Heart right ventricle (tissue), 16 donors: ENCODE data around the gene C1QTNF1. TPM values are rescaled to one million over a fixed set of nuclear protein-coding genes. Genes with fewer than 3 reads are reported as not detected.

Source experiments
- ATAC-seq, 8 donors: fragments of 200-7000 bp; cut with Tn5 transposase; one replicate each; pipeline ENCODE4 v1.9.1; 2020; ENCODE audit warnings: mild to moderate bottlenecking in 8 of 8, moderate library complexity in 8 of 8, moderate number of reproducible peaks in 1 of 8
- DNase-seq, 2 donors: peaks; one replicate each; pipeline ENCODE4 v3.0.0-alpha.2; 2020
- H3K27ac ChIP-seq, 10 donors: fragments of 200-600 bp; sonication (generic) in 2 of 10; one replicate each; pipeline versions ENCODE4 v1.5.0 to v1.8.0; 2020 to 2022; ENCODE audit warnings: mild to moderate bottlenecking in 3 of 10
- H3K27me3 ChIP-seq, 7 donors: fragments of 200-600 bp; one replicate each; pipeline ENCODE4 v1.8.0; 2021 to 2022; ENCODE audit warnings: mild to moderate bottlenecking in 2 of 7
- H3K36me3 ChIP-seq, 9 donors: fragments of 200-600 bp; sonication (generic) in 1 of 9; one replicate each; pipeline versions ENCODE4 v1.5.0 to v1.8.0; 2020 to 2022; ENCODE audit warnings: mild to moderate bottlenecking in 2 of 9
- H3K4me1 ChIP-seq, 9 donors: fragments of 200-600 bp; sonication (generic) in 1 of 9; one replicate each; pipeline versions ENCODE4 v1.5.0 to v1.8.0; 2020 to 2022; ENCODE audit warnings: mild to moderate bottlenecking in 4 of 9
- H3K4me3 ChIP-seq, 10 donors: fragments of 200-600 bp; sonication (generic) in 2 of 10; one replicate each; pipeline versions ENCODE4 v1.5.0 to v1.8.0; 2020 to 2022; ENCODE audit warnings: mild to moderate bottlenecking in 7 of 10, moderate library complexity in 2 of 10
- H3K9me3 ChIP-seq, 11 donors: fragments of 200-600 bp in 10 of 11; sonication (generic) in 2 of 11; one replicate each; pipeline versions ENCODE4 v1.5.0 to v1.8.0; 2013 to 2022; ENCODE audit warnings: mild to moderate bottlenecking in 2 of 11, control low read depth in 1 of 11, moderate library complexity in 1 of 11
- WGBS, 2 donors: extraction: QIAGEN DNeasy Blood & Tissue Kit; methylation state at CpG; one replicate each; pipeline ENCODE4 v1.1.7; 2013; ENCODE audit warnings: inconsistent platforms in 1 of 2; 5-methylcytosine and 5-hydroxymethylcytosine counted together
- intact Hi-C, 10 donors: fragments of 100-400 bp; cut with DNase I; formaldehyde crosslinking; loops; one replicate each; pipeline versions ENCODE4 v1.11.1 to v1.14.2; 2022
- polyA plus RNA-seq, 2 donors: library from polyadenylated mRNA; stranded (reverse); fragments of 200-250 nt; gene quantifications; one replicate each; pipeline ENCODE4 v1.2.3, GENCODE V29; 2013
- total RNA-seq, 10 donors: library from RNA; stranded (reverse); fragmentation: NEBNext Ultra II Directional in 3 of 10; extraction: Animal tissue kit (Norgen Biotek cat#: 25700) in 3 of 10; gene quantifications; one replicate each; pipeline versions ENCODE4 v1.2.1 to v1.2.4, GENCODE V29; 2021 to 2023
- TF ChIP-seq, protein P1 (sequence below), 9 donors: fragments of 200-600 bp; sonication (generic) in 2 of 9; IDR thresholded peaks; one replicate each; pipeline versions ENCODE4 v1.5.0 to v1.8.0; 2021 to 2022; ENCODE audit warnings: antibody characterized with exemption in 9 of 9, mild to moderate bottlenecking in 5 of 9, moderate library complexity in 1 of 9
- donor health status: Arrhythmogenic right ventricular cardiomyopathy.
- donor health status: ischemic (EF 13 %, LVEDD 7.1; RV severe dilation, severe dysfunction).
- donor health status: healthy with polysubstance abuse.
- donor health status: DM: no; HTN: yes; CAD: no.
- donor health status: DM: no; HTN: no; CAD: no.
- donor health status: ischemic (EF 25% LVEDD 6.9; RV normal size, moderate dysfunction).
- donor health status: ischemic (EF 25% LVEDD 5.7; RV mildly dilated, moderate dysfunction).
- donor health status: healthy.
- donor health status: DM: yes; HTN: yes; CAD: no.
- donor health status: Ischemic cardiomyopathy.
- donor health status: ischemic (EF 35%, LVEDD 5.7; RV mildly dilated, moderate dysfunction).
- donor health status: nonischemic (EF 11% LVEDD 7.7; RV severe dilation, severe dysfunction).
- donor health status: DM: yes; HTN: yes; CAD: no.
- donor health status: PGD.
- donor health status: ischemic (EF 29% LVEDD 5.4; RV normal size, mild dysfunction).
- donor health status: nonischemic (EF 23%, LVEDD 6.1; RV moderate dilation, normal function).

C1QTNF1 gene
- total and polyA plus RNA-seq, 12 donors: 29.3 to 685 (median 67.3) TPM

- 81 to 85% methylated on average over 4 of the region's 4 CpGs for WGBS, 2 donors
- no peak overlapping the region for H3K27ac ChIP-seq
- no peak overlapping the region for H3K4me3 ChIP-seq
- H3K36me3 ChIP-seq: no peaks in the 10 kb centered on the region
- H3K9me3 ChIP-seq: no peaks in the 10 kb centered on the region
- ATAC-seq (no peak), DNase-seq (no peak)
- intact Hi-C loops: no loop called here
- H3K4me1 ChIP-seq: no peaks in the 10 kb centered on the region
- H3K27me3 ChIP-seq: no peaks in the 10 kb centered on the region
- TF ChIP-seq, protein P1, sequence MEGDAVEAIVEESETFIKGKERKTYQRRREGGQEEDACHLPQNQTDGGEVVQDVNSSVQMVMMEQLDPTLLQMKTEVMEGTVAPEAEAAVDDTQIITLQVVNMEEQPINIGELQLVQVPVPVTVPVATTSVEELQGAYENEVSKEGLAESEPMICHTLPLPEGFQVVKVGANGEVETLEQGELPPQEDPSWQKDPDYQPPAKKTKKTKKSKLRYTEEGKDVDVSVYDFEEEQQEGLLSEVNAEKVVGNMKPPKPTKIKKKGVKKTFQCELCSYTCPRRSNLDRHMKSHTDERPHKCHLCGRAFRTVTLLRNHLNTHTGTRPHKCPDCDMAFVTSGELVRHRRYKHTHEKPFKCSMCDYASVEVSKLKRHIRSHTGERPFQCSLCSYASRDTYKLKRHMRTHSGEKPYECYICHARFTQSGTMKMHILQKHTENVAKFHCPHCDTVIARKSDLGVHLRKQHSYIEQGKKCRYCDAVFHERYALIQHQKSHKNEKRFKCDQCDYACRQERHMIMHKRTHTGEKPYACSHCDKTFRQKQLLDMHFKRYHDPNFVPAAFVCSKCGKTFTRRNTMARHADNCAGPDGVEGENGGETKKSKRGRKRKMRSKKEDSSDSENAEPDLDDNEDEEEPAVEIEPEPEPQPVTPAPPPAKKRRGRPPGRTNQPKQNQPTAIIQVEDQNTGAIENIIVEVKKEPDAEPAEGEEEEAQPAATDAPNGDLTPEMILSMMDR (IDR thresholded peaks at IDR 0.05): no peak
Observed at GRCh38 chr17:79064026-79064425, 40.1 kb downstream of the C1QTNF1 start.

DNA sequence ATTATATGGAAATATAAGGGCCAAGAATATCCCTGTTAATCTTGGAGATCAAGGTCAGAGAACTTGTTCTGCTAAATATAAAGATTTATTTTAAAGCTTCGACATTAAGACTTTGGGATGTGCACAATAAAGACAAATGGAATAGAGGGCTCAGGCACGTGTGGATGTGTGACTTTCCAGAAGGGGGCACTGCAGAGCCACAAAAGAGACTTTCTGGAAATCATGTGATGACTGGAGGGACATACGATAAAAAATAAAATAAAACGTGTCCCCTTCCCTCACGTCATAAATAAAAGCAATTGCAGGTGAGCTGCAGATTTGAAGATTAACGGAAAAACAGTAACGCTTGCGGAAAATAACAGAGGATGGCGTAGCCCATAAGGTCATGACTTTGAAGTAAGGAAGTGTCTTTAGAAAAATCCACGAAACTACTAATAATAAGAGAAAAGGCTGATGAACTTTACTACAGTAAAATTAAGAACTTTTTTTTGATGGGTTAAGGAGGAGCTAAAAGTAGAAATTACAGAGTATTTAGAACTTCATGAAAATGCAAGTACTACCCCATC, 41.2 kb downstream of the C1QTNF1 start:
- TF ChIP-seq, protein P1 (IDR thresholded peaks at IDR 0.05): peak; percentile 27 to 74 (median 66)
- no peaks in the 10 kb centered on the region for H3K9me3 ChIP-seq
- H3K27me3 ChIP-seq: no peaks in the 10 kb centered on the region
- H3K4me1 ChIP-seq: no peaks in the 10 kb centered on the region
- intact Hi-C loops: no loop called here
- WGBS, 2 donors: 37 to 45% methylated on average over 10 of the region's 10 CpGs
- H3K36me3 ChIP-seq: no peaks in the 10 kb centered on the region
- no peak overlapping the region for H3K4me3 ChIP-seq
- DNase-seq (no peak), ATAC-seq (peak in 1 of 8 donors; percentile 50)
- H3K27ac ChIP-seq: no peak overlapping the region

GRCh38 chr17:79066963-79067362, 43.0 kb downstream of the C1QTNF1 start:
- H3K9me3 ChIP-seq: no peaks in the 10 kb centered on the region
- TF ChIP-seq, protein P1 (IDR thresholded peaks at IDR 0.05): no peak
- no peaks in the 10 kb centered on the region for H3K4me1 ChIP-seq
- H3K36me3 ChIP-seq: no peaks in the 10 kb centered on the region
- DNase-seq (no peak), ATAC-seq (no peak)
- intact Hi-C loops: no loop called here
- no peak overlapping the region for H3K4me3 ChIP-seq
- WGBS, 2 donors: 89 to 93% methylated on average over 6 of the region's 6 CpGs
- H3K27ac ChIP-seq: no peak overlapping the region
- no peaks in the 10 kb centered on the region for H3K27me3 ChIP-seq

- no peaks in the 10 kb centered on the region for H3K27me3 ChIP-seq
- no peak overlapping the region for H3K4me3 ChIP-seq
- no peaks in the 10 kb centered on the region for H3K9me3 ChIP-seq
- DNase-seq: no peak
- no peak for ATAC-seq
- TF ChIP-seq, protein P1 (IDR thresholded peaks at IDR 0.05): no peak
- intact Hi-C loops: loop anchor here in 1 of 10 donors (10.0 kb wide), 1 partner anchor 46 kb away; the partner anchor contains the start of gene C1QTNF1
- 76 to 79% methylated on average over 9 of the region's 9 CpGs for WGBS, 2 donors
- no peaks in the 10 kb centered on the region for H3K36me3 ChIP-seq
- peaks cover 0 to 11% (median 3%) of the 10 kb centered on the region in 9 donors for H3K4me1 ChIP-seq
- no peak overlapping the region for H3K27ac ChIP-seq
Observed at GRCh38 chr17:79070266-79070880, 46.4 kb downstream of the C1QTNF1 start.
